C1 segment of cervical spinal cord (tissue), 14 donors: ENCODE results near the gene ORAI2.
"Not testable (repeated sequence)": the region's sequence is repeated elsewhere in the genome, so short reads cannot be mapped to it uniquely, and the experiment has no call there.

Experiments
- DNase-seq, 14 donors: peaks; one replicate each; lab custom pipeline; 2025; lab: John Stamatoyannopoulos, UW

ORAI2 gene

DNA sequence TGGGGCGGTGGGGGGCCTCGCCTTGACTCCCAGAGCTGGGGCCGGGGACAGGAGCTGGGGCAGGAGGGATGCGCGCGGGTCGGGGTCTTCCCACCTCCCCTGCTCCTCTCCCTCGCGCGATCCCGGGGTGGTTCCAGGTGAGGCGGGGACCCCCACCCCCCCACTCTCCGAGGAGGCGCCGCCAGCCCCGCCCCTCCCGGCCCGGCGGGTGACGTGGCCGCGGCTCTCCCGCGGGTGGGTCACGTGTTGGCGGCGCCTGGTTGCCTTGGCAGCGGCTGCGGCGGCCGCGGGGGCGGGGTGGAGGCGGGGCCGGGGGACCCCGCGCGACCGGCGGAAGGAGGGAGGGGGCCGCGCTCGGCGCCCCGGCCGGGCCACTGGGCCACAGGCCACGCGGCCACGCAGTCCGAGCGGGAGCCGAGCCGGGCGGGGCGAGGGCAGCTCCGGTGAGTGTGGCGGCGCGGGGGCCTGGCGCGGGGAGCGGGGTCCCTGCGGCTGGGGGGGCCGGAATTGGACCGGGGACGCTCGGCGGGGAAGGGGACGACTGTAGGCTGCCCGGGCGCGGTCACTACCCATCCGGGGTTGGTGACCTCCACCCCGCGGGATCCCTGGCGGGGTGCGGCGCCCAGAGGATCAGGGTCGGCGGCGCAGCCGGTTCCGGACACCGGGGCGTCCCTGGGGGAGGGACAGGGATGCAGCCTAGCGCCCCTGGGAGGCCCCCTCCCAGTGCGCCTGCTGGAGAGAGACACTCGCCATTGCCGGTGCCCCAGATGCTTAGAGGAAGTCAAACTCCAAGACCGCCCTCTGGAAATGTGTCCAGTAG lies at the start of gene ORAI2:
Gene ORAI2 (plus strand): TSS at position 357 of the 820 bp plus-strand sequence. CDS start 5,382 bp downstream, outside the sequence.
- DNase-seq, result peak in 13 of 14 donors; percentile 21 to 85 (median 53)

DNA sequence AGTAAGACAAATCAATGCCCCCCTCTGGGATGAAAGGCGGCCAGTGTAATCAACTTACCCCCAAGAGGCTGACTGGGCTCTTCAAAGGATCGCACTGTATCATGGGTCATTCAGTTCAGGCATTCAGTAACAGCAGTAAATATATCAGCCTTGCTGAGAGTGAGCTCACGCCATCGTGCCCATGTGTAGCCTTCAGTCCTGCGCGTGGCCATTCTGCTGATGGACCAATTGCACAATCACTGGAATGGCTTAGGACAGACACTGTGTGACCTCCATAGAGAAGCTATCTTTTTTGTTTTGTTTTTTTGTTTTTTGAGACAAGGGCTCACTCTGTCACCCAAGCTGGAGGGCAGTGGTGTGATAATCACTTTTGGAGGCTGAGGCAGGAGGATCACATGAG lies 46.3 kb upstream of the ORAI2 start:
- no peak for DNase-seq

DNA sequence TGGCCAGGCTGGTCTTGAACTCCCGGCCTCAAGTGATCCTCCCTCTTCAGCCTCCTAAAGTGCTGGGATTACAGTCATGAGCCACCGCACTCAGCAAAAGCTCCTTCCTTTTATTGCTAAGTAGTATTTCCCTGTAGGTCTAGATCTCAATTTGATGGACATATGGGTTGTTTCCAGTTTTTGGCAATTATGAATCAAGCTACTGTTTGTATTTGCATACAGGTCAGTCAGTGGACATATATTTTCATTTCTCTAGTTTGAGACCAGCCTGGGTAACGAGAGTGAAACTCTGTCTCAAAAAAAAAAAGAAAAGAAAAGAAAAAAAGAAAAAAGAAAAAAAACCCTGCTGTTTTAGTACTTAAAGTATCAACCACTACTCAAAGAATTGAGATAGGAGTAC lies 43.6 kb upstream of the ORAI2 start:
- no peak for DNase-seq

DNA sequence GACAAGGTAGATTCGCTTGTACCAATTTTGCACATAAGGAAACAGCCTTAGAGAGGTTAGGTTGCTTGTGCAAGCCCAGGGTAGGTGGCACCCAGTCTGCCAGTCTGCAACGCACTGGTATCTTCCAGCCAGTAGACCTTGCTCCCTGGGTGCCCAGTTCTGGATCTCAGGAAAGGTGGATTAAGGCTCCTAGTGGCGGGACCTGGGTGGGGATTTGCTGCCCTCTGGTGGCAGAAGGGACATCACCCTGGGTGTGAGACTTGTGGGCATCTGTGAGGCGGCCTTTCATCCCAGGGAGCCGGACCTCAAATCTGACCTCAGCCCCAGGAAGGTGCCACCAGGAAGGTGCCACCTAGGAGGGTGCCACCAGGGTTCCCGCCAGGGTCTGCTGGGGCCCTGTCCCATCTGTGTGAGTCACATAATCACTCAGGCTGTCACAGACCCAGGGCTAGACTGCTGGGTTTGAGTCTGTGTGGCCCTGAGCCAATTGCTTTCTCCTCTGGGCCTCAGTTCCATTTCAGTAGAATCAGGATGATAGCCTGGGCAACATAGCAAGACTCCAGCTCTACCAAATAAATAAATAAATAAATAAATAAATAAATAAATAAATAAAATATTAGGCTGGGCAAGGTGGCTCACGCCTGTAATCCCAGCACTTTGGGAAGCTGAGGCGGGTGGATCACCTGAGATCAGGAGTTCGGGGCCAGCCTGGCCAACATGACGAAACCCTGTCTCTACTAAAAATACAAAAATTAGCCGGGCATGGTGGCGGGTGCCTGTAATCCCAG lies 42.5 kb upstream of the ORAI2 start:
- peak in 13 of 14 donors; percentile 17 to 81 (median 51) for DNase-seq

DNA sequence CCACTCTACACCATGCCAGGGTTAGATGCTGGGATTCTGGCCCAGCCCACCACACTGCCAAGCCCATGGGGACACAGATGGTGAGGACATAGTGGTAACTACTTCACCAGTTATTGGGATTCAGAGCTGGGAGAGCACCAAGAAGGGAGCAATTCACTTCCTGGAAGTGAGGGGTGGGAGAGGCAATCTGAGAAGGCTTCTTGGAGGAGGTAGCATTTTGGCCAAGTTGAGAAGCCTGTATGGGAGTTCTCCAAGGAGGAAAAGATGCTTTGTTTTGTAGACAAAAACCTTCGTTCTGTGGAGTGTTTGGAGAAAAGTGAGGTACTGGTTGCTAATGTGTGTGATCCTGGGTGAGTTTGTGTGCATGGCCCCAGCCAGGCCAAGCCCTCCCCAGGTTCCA lies 41.0 kb upstream of the ORAI2 start:
- DNase-seq, result no peak

DNA sequence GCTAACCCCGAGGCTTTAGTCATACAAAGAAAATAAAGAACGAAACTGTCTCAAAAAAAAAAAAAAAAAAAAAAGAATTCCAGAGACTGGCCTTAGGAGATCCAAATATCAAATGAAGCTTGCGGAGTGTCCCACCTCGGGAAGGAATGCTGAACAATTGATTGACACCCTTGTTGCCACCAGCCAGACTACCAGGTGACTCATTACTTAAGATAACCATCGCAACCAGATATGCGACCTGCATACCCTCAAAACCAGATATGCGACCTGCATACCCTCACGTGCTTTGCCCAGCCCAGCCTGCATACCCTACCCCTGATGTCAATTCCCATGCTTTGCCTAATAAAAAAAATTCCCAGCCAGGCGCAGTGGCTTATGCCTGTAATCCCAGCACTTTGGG lies 39.9 kb upstream of the ORAI2 start:
- DNase-seq, result no peak

DNA sequence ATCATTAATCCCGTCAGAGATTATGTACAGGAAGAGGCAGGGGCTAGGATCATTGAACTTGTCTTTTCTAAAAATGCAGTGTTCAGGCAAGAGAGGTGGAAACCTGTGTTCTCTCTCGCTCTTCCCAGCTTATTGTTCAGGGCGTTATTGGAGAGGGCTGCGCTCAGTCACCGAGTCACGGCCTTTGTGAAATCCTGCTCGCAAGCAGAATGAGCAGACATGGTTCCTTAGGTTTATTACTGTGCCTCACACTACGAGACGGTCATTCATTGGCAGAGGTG lies 37.8 kb upstream of the ORAI2 start:
- no peak for DNase-seq

DNA sequence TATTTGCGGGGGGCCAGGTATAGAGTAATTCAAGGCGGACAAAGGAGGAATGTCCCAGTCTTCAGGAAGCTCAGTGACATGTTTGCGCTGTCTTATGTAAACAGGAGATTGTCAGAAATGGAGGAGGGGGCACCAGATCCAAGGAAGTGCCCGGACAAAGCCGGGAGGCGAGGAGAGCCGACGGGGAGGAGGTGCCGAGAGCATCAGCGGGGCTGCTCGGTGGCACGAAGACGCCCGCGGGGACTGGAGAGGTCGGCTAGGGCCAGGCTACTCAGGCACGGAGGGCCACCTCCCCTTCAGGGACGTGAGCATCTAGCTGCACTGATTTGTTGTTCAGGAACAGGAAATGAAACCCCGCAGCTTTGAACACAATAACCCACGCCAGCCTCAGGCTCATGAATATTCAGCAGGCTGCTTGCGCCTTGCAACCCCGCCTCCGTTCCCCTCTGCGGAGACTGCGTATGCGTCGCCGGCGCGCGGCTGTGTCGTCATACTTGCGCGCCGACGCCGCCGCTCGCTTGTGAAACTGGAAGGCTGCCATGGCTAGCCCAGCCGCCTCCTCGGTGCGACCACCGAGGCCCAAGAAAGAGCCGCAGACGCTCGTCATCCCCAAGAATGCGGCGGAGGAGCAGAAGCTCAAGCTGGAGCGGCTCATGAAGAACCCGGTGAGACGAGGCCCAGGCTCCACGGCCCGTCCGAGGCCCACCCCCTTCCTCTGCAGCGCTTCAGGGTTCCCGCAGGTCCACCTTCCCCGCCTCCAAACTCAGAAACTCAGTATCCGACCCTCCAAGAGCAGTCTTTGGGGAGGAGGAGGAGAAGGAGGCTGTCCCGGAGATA lies 37.3 kb upstream of the ORAI2 start, which contains the start of gene PRKRIP1:
Gene PRKRIP1 (plus strand): TSS at position 491 of the 837 bp plus-strand sequence. CDS start 49 bp downstream, at position 540.
- peak; percentile 17 to 91 (median 82) for DNase-seq

DNA sequence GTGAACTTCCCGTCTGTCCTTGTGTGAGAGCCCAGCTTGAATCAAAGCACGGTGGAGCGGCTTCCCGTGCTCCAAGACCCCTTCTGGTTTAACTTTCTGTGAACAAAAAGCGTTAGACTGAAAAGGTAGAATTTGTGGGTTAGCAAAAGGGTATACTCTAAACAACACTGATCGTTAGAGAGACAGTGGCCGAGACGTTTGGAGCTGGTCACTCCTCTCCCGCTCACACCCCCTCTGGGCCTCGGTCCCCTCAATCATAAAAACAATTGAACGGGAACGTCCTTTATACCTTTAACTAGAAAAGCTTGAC lies 36.7 kb upstream of the ORAI2 start:
- no peak for DNase-seq

DNA sequence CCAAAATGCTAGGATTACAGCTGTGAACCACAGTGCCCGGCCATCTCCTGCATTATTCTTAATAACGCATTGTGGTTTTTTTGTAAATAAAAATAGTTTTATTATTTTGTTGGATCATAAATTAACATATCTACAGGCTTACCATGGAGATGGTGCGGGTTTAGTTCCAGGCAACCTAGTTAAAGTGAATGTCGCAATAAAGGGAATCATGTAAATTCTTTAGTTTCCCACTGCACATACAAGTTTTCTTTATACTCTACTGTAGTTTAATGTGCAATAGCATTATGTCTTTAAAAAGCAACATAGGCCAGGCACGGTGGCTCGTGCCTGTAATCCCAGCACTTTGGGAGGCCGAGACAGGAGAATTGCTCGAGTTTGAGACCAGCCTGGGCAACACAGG lies 34.8 kb upstream of the ORAI2 start:
- DNase-seq, result no peak

DNA sequence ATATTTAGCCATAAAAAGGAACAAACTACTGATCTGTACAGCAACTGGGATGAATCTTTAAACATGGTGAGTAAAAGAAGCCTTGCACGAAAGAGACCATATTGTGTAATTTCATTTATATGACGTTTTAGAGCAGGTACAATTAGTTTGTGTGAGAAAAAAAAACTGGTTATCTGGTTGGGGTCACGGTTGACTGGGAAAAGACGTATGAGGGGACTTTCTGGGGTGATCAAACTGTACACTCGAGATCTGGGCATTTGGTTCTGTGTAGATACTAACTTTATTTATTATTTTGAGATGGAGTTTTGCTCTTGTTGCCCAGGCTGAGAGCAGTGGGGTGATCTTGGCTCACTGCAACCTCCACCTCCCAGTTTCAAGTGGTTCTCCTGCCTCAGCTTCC lies 33.0 kb upstream of the ORAI2 start:
- no peak for DNase-seq

DNA sequence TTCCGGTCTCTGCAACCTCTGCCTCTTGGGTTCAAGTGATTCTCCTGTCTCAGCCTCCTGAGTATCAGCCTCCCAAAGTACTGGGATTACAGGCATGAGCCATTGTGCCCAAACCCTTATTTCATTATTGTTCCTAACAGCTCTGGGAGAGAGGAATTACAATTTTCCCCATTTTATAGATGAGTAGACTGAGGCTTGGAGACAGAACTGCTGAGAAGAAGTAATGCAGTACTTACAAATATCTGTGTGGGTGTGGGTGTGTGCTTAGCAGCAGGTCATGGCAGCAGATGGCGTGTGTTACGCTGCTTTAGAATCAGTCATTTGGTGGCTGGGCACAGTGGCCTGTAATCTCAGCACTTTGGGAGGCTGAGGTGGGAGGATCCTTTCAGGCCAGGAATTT lies 29.8 kb upstream of the ORAI2 start:
- DNase-seq, result no peak

DNA sequence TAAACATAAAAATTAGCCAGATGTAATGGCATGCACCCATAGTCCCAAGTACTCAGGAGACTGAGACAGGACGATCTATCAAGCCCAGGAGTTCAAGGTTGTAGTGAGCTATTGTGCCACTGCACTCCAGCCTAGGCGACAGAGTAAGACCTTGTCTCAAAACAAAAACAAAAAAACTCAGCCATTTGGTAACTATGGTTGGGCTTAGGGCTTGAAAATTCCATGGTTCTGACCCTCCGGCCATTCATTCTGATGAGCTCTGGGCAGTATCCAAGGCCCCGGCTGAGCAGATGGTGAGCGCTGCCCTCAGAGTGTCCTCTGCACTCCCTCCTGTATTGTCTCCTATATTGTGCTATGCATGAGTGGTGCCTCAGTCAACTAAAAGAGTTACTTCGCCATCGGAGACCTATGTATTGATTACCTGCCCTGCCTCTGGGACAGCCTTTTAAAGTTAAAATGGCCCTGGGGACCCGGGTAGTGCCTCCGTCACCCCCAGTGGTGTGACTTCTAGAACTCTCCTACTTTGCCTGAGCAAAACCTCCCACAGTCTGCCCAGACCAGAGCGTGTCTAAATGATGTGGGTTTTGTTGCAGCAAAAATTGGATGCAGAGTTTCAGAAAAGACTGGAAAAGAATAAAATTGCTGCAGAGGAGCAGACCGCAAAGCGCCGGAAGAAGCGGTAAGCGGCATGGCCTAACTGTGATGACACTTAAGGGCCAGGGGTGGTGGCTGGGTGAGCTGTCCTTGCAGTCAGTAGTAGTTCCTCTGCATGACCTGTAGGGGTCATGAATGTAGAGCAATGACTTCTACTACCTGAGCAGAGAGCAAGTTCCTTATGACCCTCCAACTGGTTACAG lies 29.1 kb upstream of the ORAI2 start:
- DNase-seq, result peak in 3 of 14 donors; percentile 2 to 52 (median 12)

DNA sequence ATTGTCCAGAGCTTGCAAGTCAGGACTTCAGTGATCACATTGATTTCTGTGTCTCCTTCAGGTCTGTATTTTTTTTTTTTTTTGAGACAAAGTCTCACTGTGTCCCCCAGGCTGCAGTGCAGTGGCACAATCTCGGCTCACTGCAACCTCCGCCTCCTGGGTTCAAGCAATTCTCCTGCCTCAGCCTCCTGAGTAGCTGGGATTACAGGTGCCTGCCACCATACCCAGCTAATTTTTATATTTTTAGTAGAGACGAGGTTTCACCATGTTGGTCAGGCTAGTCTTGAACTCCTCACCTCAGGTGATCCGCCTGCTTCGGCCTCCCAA lies 28.6 kb upstream of the ORAI2 start:
- DNase-seq, result not testable (repeated sequence)

DNA sequence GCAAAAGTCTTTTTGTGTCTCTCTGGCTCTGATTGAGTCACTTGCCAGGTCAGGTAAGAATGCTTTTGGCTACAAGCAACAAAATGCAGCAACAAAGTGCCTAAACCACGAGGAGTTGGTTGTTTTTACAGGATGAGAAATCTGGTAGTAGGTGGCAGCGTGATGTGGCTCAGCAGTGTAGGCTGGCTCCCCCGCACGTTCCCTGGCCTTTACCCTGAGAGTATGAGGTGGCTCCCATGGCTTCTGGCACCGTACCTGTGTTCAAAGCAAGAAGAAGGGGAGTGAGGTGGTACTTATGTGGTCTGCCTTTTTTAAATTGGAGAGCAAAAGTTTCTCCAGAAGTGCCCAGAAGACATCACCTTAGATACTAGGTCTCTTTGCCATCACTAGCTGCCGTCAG lies 25.5 kb upstream of the ORAI2 start:
- DNase-seq, result no peak

DNA sequence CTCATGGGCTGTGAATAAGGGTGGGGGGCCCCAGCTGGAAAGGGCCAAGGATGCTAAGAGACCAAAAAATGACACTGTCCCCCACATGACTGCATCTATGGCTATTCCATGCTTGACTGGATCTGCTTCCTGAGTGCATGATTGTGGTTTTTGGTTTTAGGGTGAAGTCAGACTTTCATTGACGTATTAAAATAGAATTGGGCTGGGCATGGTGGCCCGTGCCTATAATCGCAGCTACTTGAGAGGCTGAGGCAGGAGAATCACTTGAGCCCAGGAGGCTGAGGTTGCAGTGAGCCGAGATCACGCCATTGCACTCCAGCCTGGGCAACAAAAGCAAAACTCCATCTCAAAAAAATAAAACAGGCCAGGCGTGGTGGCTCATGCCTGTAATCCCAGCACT lies 24.8 kb upstream of the ORAI2 start:
- DNase-seq, result not testable (repeated sequence)

DNA sequence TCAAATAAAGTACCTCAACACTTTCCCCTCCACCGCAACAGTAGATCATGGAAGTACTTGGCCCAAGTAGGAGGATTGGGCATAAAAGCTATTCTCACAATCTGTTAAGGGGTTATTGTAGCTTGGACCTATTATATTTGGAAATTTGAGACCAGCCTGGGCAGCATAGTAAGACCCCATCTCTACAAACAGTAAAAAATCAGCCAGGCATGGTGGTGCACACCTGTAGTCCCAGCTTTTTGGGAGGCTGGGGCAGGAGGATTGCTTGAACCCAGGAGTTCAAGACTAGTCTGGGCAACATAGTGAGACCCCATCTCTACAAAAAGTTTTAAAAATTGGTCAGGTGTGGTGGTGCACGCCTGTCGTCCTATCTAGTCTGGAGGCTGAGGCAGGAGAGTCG lies 24.0 kb upstream of the ORAI2 start:
- no peak for DNase-seq

DNA sequence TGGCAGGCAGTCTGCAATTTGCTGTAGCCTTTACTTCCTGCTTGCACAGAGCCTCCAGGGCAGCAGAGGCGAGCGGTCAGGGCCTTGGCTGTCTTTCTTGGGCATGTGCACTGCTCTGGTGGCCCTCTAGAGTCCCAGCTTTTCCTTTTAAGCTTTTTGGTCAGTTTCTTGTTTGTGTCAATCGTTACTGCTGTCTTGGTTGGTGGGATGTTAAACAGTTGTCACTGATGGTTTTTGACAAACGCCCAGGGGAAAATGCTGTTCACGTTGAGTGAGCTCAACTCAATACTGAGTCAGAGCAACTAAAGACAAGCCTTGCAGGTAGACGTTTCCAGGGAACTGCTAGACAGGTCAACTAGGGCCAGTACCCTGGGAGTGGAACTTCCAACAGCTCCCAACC lies 23.3 kb upstream of the ORAI2 start:
- DNase-seq, result no peak

DNA sequence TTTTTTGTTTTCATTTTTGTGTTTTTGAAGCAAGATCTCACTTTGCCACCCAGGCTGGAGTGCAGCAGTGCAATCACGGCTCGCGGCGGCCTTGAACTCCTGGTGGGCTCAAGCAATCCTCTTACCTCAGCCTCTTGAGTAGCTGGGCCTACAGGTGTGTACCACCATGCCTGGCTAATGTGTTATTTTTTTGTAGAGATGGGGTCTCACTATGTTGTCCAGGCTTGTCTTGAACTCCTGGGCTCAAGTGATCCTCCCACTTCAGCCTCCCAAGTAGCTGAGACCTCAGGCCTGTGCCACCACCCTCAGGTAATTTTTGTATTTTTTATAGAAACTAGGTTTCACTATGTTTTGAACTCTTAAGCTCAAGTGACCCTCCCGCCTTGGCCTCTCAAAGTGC lies 22.5 kb upstream of the ORAI2 start:
- DNase-seq, result no peak

DNA sequence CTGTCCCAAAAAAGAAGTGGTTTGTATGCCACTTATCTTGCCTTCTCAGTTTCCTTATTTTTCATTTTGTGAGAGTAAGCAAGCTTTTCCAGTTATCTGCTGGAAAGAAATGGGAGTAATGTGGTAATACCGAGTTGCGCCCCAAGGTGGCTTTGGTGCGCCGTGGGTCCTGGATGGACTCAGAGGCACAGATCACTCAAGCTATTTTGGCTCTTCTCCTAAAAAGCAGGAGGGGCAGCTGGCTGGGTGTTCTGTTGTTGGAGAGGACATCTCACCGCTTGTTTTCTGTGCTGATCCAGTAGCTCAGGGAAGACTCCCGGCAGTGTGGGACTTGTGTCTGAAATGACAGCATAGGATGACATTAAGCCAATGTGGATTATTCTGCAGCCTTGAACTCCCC lies 20.8 kb upstream of the ORAI2 start:
- peak in 9 of 14 donors; percentile 17 to 98 (median 37) for DNase-seq

DNA sequence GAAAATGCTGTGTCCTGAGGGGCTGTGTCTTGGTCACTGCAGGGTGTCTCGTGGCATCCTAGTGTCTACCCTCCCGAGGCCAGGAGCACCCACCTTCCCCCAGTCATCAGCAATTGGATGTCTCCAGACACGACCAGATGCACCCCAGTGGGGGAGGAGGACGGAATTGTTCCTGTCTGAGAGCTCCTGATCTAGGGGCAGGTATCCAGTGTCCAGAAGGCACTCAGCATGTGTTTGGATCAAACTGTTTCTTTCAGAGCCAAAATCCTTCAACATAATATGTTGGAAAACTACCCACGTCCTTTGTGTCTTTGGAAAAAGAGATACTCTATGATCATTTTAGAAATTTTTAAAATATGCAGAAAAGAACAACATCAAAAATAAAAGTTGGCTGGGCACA lies 20.3 kb upstream of the ORAI2 start:
- DNase-seq, result peak in 4 of 14 donors; percentile 5 to 95 (median 36)
